KOPT-K1 (cell line): ENCODE results near the gene C1QTNF3.

Source experiments
- H3K27ac ChIP-seq: fragments of 200-600 bp; sonication (generic); 2 replicates; pipeline ENCODE4 v1.5.1; 2016; ENCODE audit warnings: antibody characterized with exemption, mild to moderate bottlenecking, low read depth, low read length; ENCODE audit not compliant: poor library complexity, severe bottlenecking
- H3K36me3 ChIP-seq: fragments of 200-600 bp; sonication (generic); 2 replicates; pipeline ENCODE4 v1.5.1; 2017; ENCODE audit warnings: antibody characterized with exemption, mild to moderate bottlenecking, low read length, moderate library complexity; ENCODE audit not compliant: insufficient read depth
- H3K9me3 ChIP-seq: fragments of 200-600 bp; sonication (generic); 2 replicates; pipeline ENCODE4 v1.5.1; 2017; ENCODE audit warnings: antibody characterized with exemption, low read length, mild to moderate bottlenecking; ENCODE audit not compliant: insufficient read depth, poor library complexity, severe bottlenecking

C1QTNF3 gene

DNA sequence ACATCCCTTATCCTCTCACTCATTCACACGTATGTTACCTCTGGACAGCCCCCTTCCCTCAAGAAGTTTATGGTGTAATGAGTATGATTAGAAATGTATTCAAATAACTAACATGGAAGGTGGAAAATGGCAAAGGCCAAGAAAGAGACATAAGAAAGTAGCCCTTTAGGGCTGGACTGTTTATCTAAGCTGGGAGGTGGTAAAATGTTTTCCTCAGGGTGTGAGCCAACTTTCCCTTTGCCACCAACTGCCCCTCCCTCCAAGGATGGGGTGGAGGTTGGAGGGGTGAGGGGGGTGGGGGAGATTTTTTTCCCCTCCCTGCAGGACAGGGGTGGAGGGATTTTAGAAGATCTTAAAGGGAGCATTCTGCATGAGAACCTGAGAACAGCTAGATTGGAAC lies 66.7 kb downstream of the C1QTNF3 start:
- H3K27ac ChIP-seq, result no peak overlapping the region
- H3K36me3 ChIP-seq, result no peaks in the 10 kb centered on the region

GRCh38 chr5:33975852-33976251 lies 67.2 kb downstream of the C1QTNF3 start:
- no peaks in the 10 kb centered on the region for H3K36me3 ChIP-seq
- H3K27ac ChIP-seq, result no peak overlapping the region
- no peaks in the 10 kb centered on the region for H3K9me3 ChIP-seq

More for the DNA sequence above, 66.7 kb downstream of the C1QTNF3 start:
- no peaks in the 10 kb centered on the region for H3K9me3 ChIP-seq

GRCh38 chr5:33973271-33973670 lies 69.7 kb downstream of the C1QTNF3 start:
- Histone ChIP-seq H3K9me3 (no peaks in the 10 kb centered on the region), H3K36me3 (no peaks in the 10 kb centered on the region), H3K27ac (peak overlapping the region; percentile 5)

- Histone ChIP-seq H3K36me3 (no peaks in the 10 kb centered on the region), H3K9me3 (no peaks in the 10 kb centered on the region), H3K27ac (no peak overlapping the region)
These were observed 73.2 kb downstream of the C1QTNF3 start for GRCh38 chr5:33969572-33970452.

DNA sequence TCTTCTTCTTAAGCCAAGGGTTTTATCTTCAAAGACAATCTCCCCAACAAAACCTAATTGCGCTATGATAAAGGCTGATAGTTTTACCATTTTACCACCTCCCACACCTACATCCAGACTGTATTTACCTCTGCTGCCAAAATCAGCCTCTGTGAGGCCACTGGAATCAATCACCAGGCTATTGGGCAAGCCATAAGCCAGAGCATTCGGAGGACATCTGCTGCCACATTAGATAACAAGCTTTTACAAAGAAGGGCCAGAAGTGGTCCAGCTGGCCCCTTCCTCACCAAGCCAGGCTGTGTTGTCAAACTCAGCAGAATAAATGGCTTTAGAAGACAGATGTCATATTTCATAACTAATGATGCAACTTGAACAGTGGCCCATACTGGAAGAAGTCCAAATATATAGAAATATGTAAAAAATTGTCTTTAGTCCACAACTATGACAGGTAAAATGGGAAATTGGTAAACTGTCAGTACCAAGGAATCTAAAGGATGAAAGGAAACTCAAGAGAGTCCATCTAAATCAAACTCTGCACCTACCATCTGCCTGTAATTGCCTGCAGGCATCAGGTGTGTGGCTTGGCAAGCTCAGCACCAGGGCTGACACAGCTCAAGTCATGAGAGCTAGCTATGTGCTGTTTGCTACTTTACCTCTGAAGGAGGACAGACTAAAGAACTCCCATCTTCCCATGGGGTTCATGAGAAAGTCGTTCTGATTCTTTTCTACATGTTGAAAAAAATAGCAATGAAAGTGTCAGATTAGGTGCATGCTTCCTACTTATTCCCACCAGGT lies 74.6 kb downstream of the C1QTNF3 start:
- Histone ChIP-seq H3K27ac (no peak overlapping the region), H3K36me3 (no peaks in the 10 kb centered on the region), H3K9me3 (no peaks in the 10 kb centered on the region)
